Effector memory CD8-positive, alpha-beta T cell (primary cell): Measurements from ENCODE around the gene SLC9A9.

Experiments used
- ATAC-seq: fragments of 150-1000 bp; cut with Tn5 transposase; replicated peaks from 2 replicates; pipeline ENCODE4 v1.10.0; 2021; ENCODE audit warnings: mild to moderate bottlenecking, moderate library complexity
- DNase-seq, 3 experiments: peaks; one replicate each; pipeline ENCODE4 v3.0.0; 2021
- H3K27ac Mint-ChIP-seq, 2 donors: one replicate each; pipeline ENCODE4 v1.8.0; 2022; ENCODE audit warnings: mild to moderate bottlenecking in 2 of 2, mixed read lengths in 2 of 2, moderate library complexity in 2 of 2
- H3K27me3 Mint-ChIP-seq, 2 donors: one replicate each; pipeline ENCODE4 v1.8.0; 2022; ENCODE audit warnings: mixed read lengths in 2 of 2
- H3K36me3 Mint-ChIP-seq: one replicate; pipeline ENCODE4 v1.8.0; 2022; ENCODE audit warnings: mild to moderate bottlenecking, moderate library complexity, mixed read lengths; ENCODE audit not compliant: insufficient read depth
- H3K4me1 Mint-ChIP-seq, 2 donors: one replicate each; pipeline ENCODE4 v1.8.0; 2022; ENCODE audit warnings: low read depth in 2 of 2, mixed read lengths in 2 of 2
- H3K4me3 Mint-ChIP-seq, 2 donors: one replicate each; pipeline ENCODE4 v1.8.0; 2022; ENCODE audit warnings: mild to moderate bottlenecking in 2 of 2, mixed read lengths in 2 of 2, moderate library complexity in 2 of 2
- H3K9me3 Mint-ChIP-seq, 2 donors: one replicate each; pipeline ENCODE4 v1.8.0; 2022; ENCODE audit warnings: mixed read lengths in 2 of 2

The SLC9A9 gene

GRCh38 chr3:143859465-143860203 is 11.4 kb upstream of the SLC9A9 start:
- ATAC-seq, result no peak
- H3K4me3 Mint-ChIP-seq, result no peak overlapping the region
- H3K36me3 Mint-ChIP-seq, result no peaks in the 10 kb centered on the region
- peaks cover 6 to 7% of the 10 kb centered on the region in 2 donors for H3K4me1 Mint-ChIP-seq
- no peak overlapping the region for H3K27ac Mint-ChIP-seq
- H3K9me3 Mint-ChIP-seq, result no peaks in the 10 kb centered on the region
- peaks cover 12 to 19% of the 10 kb centered on the region in 2 donors for H3K27me3 Mint-ChIP-seq
- DNase-seq, result no peak

GRCh38 chr3:143856252-143856970 is 8.1 kb upstream of the SLC9A9 start:
- ATAC-seq (no peak), DNase-seq (no peak)
- H3K4me1 Mint-ChIP-seq, result peaks cover 6 to 7% of the 10 kb centered on the region in 2 donors
- H3K36me3 Mint-ChIP-seq, result no peaks in the 10 kb centered on the region
- no peaks in the 10 kb centered on the region for H3K9me3 Mint-ChIP-seq
- no peak overlapping the region for H3K4me3 Mint-ChIP-seq
- no peak overlapping the region for H3K27ac Mint-ChIP-seq
- peaks cover 6 to 9% of the 10 kb centered on the region in 2 donors for H3K27me3 Mint-ChIP-seq

- ATAC-seq (peak; percentile 36), DNase-seq (no peak)
- no peak overlapping the region for H3K4me3 Mint-ChIP-seq
- no peaks in the 10 kb centered on the region for H3K36me3 Mint-ChIP-seq
- H3K27me3 Mint-ChIP-seq, result no peaks in the 10 kb centered on the region
- no peaks in the 10 kb centered on the region for H3K9me3 Mint-ChIP-seq
- no peak overlapping the region for H3K27ac Mint-ChIP-seq
- peaks cover 6 to 7% of the 10 kb centered on the region in 2 donors for H3K4me1 Mint-ChIP-seq
Measured at GRCh38 chr3:143855183-143855582, 6.9 kb upstream of the SLC9A9 start.

GRCh38 chr3:143851331-143852017 is 3.2 kb upstream of the SLC9A9 start:
- H3K36me3 Mint-ChIP-seq, result peaks cover 9% of the 10 kb centered on the region
- DNase-seq (no peak), ATAC-seq (no peak)
- no peak overlapping the region for H3K4me3 Mint-ChIP-seq
- H3K27ac Mint-ChIP-seq, result no peak overlapping the region
- no peaks in the 10 kb centered on the region for H3K27me3 Mint-ChIP-seq
- no peaks in the 10 kb centered on the region for H3K9me3 Mint-ChIP-seq
- H3K4me1 Mint-ChIP-seq, result peaks cover 26 to 37% of the 10 kb centered on the region in 2 donors

- Mint-ChIP-seq H3K36me3 (peaks cover 9% of the 10 kb centered on the region), H3K4me3 (no peak overlapping the region), H3K27me3 (no peaks in the 10 kb centered on the region), H3K9me3 (no peaks in the 10 kb centered on the region), H3K4me1 (peaks cover 26 to 42% of the 10 kb centered on the region in 2 donors), H3K27ac (peak overlapping the region in 1 of 2 donors; percentile 96)
- no peak for ATAC-seq
- no peak for DNase-seq
Measured at GRCh38 chr3:143850877-143851276, 2.6 kb upstream of the SLC9A9 start.

GRCh38 chr3:143849854-143850549 is 1.7 kb upstream of the SLC9A9 start:
- DNase-seq (no peak), ATAC-seq (no peak)
- no peaks in the 10 kb centered on the region for H3K27me3 Mint-ChIP-seq
- peaks cover 9% of the 10 kb centered on the region for H3K36me3 Mint-ChIP-seq
- H3K4me3 Mint-ChIP-seq, result peak overlapping the region in 1 of 2 donors; percentile 98
- H3K9me3 Mint-ChIP-seq, result no peaks in the 10 kb centered on the region
- peak overlapping the region in 1 of 2 donors; percentile 96 for H3K27ac Mint-ChIP-seq
- H3K4me1 Mint-ChIP-seq, result peaks cover 25 to 44% of the 10 kb centered on the region in 2 donors

- ATAC-seq (no peak), DNase-seq (no peak)
- Mint-ChIP-seq H3K27ac (peak overlapping the region; percentile 89 to 96), H3K4me1 (peaks cover 26 to 50% of the 10 kb centered on the region in 2 donors), H3K36me3 (peaks cover 9% of the 10 kb centered on the region), H3K9me3 (no peaks in the 10 kb centered on the region), H3K27me3 (no peaks in the 10 kb centered on the region), H3K4me3 (peak overlapping the region; percentile 96 to 98)
Measured at GRCh38 chr3:143848704-143849103, 436 bp upstream of the SLC9A9 start.

GRCh38 chr3:143843587-143843986 is 4.7 kb downstream of the SLC9A9 start:
- H3K4me3 Mint-ChIP-seq, result no peak overlapping the region
- peaks cover 26 to 60% of the 10 kb centered on the region in 2 donors for H3K4me1 Mint-ChIP-seq
- H3K36me3 Mint-ChIP-seq, result peaks cover 9% of the 10 kb centered on the region
- H3K27me3 Mint-ChIP-seq, result no peaks in the 10 kb centered on the region
- H3K27ac Mint-ChIP-seq, result no peak overlapping the region
- no peaks in the 10 kb centered on the region for H3K9me3 Mint-ChIP-seq
- DNase-seq (no peak), ATAC-seq (no peak)

- H3K4me3 Mint-ChIP-seq, result no peak overlapping the region
- no peaks in the 10 kb centered on the region for H3K27me3 Mint-ChIP-seq
- no peak for ATAC-seq
- DNase-seq, result no peak
- no peaks in the 10 kb centered on the region for H3K9me3 Mint-ChIP-seq
- H3K36me3 Mint-ChIP-seq, result no peaks in the 10 kb centered on the region
- peaks cover 25 to 54% of the 10 kb centered on the region in 2 donors for H3K4me1 Mint-ChIP-seq
- H3K27ac Mint-ChIP-seq, result no peak overlapping the region
Measured at GRCh38 chr3:143840636-143841035, 7.6 kb downstream of the SLC9A9 start.

- no peaks in the 10 kb centered on the region for H3K27me3 Mint-ChIP-seq
- H3K9me3 Mint-ChIP-seq, result no peaks in the 10 kb centered on the region
- H3K4me1 Mint-ChIP-seq, result peaks cover 27 to 54% of the 10 kb centered on the region in 2 donors
Measured at GRCh38 chr3:143839980-143840379, 8.3 kb downstream of the SLC9A9 start.

GRCh38 chr3:143837076-143837475 is 11.2 kb downstream of the SLC9A9 start:
- H3K4me1 Mint-ChIP-seq, result peaks cover 31 to 51% of the 10 kb centered on the region in 2 donors
- no peaks in the 10 kb centered on the region for H3K27me3 Mint-ChIP-seq
- DNase-seq (no peak), ATAC-seq (no peak)
- no peak overlapping the region for H3K27ac Mint-ChIP-seq
- no peak overlapping the region for H3K4me3 Mint-ChIP-seq
- no peaks in the 10 kb centered on the region for H3K36me3 Mint-ChIP-seq
- H3K9me3 Mint-ChIP-seq, result no peaks in the 10 kb centered on the region

More at GRCh38 chr3:143839980-143840379, 8.3 kb downstream of the SLC9A9 start:
- DNase-seq (no peak), ATAC-seq (no peak)
- Mint-ChIP-seq H3K4me3 (no peak overlapping the region), H3K36me3 (no peaks in the 10 kb centered on the region), H3K27ac (no peak overlapping the region)

- H3K27me3 Mint-ChIP-seq, result no peaks in the 10 kb centered on the region
- peaks cover 27 to 44% of the 10 kb centered on the region in 2 donors for H3K4me1 Mint-ChIP-seq
- no peak overlapping the region for H3K4me3 Mint-ChIP-seq
- H3K27ac Mint-ChIP-seq, result peak overlapping the region in 1 of 2 donors; percentile 2
- ATAC-seq (no peak), DNase-seq (no peak)
- no peaks in the 10 kb centered on the region for H3K36me3 Mint-ChIP-seq
- no peaks in the 10 kb centered on the region for H3K9me3 Mint-ChIP-seq
Measured at GRCh38 chr3:143835312-143835711, 13.0 kb downstream of the SLC9A9 start.

- H3K4me1 Mint-ChIP-seq, result peaks cover 19 to 31% of the 10 kb centered on the region in 2 donors
- ATAC-seq (peak; percentile 29), DNase-seq (no peak)
- no peaks in the 10 kb centered on the region for H3K9me3 Mint-ChIP-seq
- H3K4me3 Mint-ChIP-seq, result peak overlapping the region in 1 of 2 donors; percentile 25
- H3K27me3 Mint-ChIP-seq, result no peaks in the 10 kb centered on the region
- H3K27ac Mint-ChIP-seq, result peak overlapping the region in 1 of 2 donors; percentile 16
- no peaks in the 10 kb centered on the region for H3K36me3 Mint-ChIP-seq
Measured at GRCh38 chr3:143832433-143832832, 15.8 kb downstream of the SLC9A9 start.
